ENCODE data around the gene CHERP.
A peak's percentile ranks its signal among the peaks of the same experiment; 100 is the strongest.

CHERP gene

DNA sequence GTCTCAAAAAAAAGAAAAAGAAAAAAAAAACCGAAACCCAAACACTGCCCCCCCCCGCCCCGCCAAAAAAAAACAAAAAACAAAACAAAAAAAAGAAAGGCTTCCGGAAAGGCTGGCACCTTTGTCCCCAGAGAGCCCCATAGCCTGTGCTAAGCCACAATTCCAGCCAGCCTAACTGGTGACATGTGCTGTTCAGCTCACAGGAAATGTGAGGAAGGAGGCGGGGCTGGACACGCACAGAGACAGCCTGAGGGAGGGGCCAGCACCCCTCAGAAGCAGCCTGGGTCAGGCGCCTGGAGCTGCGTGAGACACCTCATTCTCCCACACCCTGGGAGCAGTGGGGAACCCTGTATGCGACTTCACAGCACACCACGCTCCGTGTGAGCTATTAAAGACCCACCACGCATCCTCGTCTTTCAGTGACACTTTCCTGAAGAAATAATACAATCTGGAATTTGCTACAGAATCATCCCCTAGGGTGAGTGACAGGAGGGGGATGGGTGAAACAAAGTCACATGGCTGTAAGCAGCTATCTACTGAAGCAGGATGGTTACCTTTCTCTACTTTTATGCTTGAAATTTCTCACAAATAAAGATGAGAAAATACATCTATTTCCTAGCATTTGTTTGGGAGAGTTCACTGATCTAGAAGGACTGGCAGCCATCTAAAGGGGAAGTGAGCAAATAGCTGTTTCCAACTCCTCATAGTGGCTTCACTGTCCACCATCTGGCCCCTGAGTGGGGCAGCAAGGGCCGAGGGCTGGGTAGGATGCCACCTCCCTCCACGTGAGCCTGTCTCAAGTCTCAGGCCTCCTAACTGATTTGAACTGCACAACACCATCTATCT lies 42.2 kb upstream of the CHERP start:
- Histone ChIP-seq H3K27me3 (ENCODE audit: insufficient read depth, low read length, poor library complexity) (no peaks in the 10 kb centered on the region), H3K23ac (ENCODE audit: low read length) (no peak overlapping the region), H4K5ac (ENCODE audit: low read length) (no peak overlapping the region), H3K79me1 (ENCODE audit: low read length) (peaks cover 61% of the 10 kb centered on the region), H2BK15ac (replicated peaks; ENCODE audit: low read depth) (no peak overlapping the region), H2BK120ac (ENCODE audit: low read depth, low read length) (no peak overlapping the region), H4K8ac (ENCODE audit: low read depth, low read length) (no peak overlapping the region), H3K27ac (ENCODE audit: low read depth, low read length) (peak overlapping the region; percentile 16), H3K36me3 (ENCODE audit: control insufficient read depth, insufficient read depth, low read length) (no peaks in the 10 kb centered on the region), H3K56ac (ENCODE audit: low read length) (peak overlapping the region; percentile 65), H3K18ac (ENCODE audit: low read length) (no peak overlapping the region), H3K4me2 (ENCODE audit: low read length) (peak overlapping the region; percentile 21), H3K4me3 (ENCODE audit: low read length) (no peak overlapping the region), H2AK5ac (ENCODE audit: low read length) (no peak overlapping the region), H3K9ac (ENCODE audit: low read length) (peak overlapping the region; percentile 54), H3K4ac (ENCODE audit: low read depth, low read length) (no peak overlapping the region), H2BK5ac (ENCODE audit: low read length) (no peak overlapping the region), H3K4me1 (ENCODE audit: control insufficient read depth, low read depth, low read length) (peaks cover 21% of the 10 kb centered on the region), H3K79me2 (ENCODE audit: control insufficient read depth, insufficient read depth, low read length) (peaks cover 83% of the 10 kb centered on the region)
- peak; percentile 89 for DNase-seq
- no CpG with 5 or more reads among the region's 15 CpGs for WGBS (ENCODE audit: extremely low coverage, insufficient coverage, low lambda C conversion rate)

DNA sequence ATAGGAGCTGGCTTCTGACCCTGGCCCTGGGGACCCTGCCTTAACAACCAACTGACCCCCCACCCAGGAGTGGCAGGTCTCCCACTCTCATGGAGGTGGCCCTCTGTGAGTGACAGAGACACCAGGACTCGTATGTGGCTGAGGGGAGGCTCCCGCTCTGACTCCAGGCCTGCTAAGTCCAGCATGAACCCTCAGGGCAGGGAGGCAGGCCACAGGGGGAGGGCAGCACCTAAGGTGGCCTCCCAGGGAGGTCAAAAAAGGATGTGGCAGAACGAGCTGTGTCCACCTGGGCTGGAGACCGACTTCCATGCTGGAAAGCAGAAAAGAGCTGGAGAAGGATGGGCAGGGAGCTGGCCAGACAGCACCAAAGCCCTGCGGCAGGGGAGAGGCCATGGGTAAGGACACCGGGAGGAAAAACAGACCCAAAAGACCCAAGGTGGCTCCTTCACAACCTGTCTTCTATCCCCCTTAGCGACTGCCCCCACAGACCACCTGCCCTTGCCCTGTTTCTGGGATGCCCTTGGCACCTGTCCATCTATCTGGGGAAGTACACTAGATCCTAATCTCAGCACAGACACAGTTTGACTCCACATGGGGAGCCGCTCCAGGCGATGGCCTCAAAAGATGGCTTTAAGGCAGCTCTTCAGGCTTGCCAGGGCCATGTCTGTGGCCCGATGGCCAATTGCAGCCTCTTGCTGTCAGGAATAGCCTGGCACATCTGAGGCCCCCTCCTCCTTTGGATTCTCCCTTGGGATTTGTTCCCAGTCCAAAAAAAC lies 40.4 kb upstream of the CHERP start:
- H3K27ac ChIP-seq (ENCODE audit: low read depth, low read length) = no peak overlapping the region
- no peak overlapping the region for H2BK5ac ChIP-seq (ENCODE audit: low read length)
- no peak overlapping the region for H3K56ac ChIP-seq (ENCODE audit: low read length)
- H3K27me3 ChIP-seq (ENCODE audit: insufficient read depth, low read length, poor library complexity) = no peaks in the 10 kb centered on the region
- H3K4me2 ChIP-seq (ENCODE audit: low read length) = no peak overlapping the region
- no peak overlapping the region for H2AK5ac ChIP-seq (ENCODE audit: low read length)
- no peak overlapping the region for H4K5ac ChIP-seq (ENCODE audit: low read length)
- no peak for DNase-seq
- no peak overlapping the region for H3K4me3 ChIP-seq (ENCODE audit: low read length)
- no CpG with 5 or more reads among the region's 10 CpGs for WGBS (ENCODE audit: extremely low coverage, insufficient coverage, low lambda C conversion rate)
- peaks cover 4% of the 10 kb centered on the region for H3K36me3 ChIP-seq (ENCODE audit: control insufficient read depth, insufficient read depth, low read length)
- H3K4ac ChIP-seq (ENCODE audit: low read depth, low read length) = no peak overlapping the region
- H3K79me2 ChIP-seq (ENCODE audit: control insufficient read depth, insufficient read depth, low read length) = peaks cover 80% of the 10 kb centered on the region
- no peak overlapping the region for H2BK15ac ChIP-seq (replicated peaks; ENCODE audit: low read depth)
- peaks cover 15% of the 10 kb centered on the region for H3K4me1 ChIP-seq (ENCODE audit: control insufficient read depth, low read depth, low read length)
- no peak overlapping the region for H4K8ac ChIP-seq (ENCODE audit: low read depth, low read length)
- H3K79me1 ChIP-seq (ENCODE audit: low read length) = peaks cover 61% of the 10 kb centered on the region
- no peak overlapping the region for H3K18ac ChIP-seq (ENCODE audit: low read length)
- no peak overlapping the region for H2BK120ac ChIP-seq (ENCODE audit: low read depth, low read length)
- no peak overlapping the region for H3K9ac ChIP-seq (ENCODE audit: low read length)
- H3K23ac ChIP-seq (ENCODE audit: low read length) = no peak overlapping the region

DNA sequence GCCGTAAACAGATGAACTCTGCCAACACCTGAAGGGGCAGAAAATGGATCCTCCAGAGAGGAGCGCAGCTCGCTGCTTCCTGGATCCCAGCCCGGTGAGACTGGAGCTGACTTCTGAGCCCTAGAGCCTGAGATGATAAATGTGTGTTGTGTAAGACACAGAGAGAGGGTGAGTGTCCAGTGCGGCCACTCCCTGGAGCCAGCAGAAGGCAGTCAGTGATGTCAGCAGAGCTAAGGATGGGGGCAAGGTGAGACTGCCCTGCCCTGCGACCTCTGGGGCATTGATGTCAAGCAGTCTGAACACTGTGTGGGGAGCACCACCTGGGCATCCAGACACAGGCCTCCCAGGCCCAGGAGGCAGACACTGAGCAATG lies 39.7 kb upstream of the CHERP start:
- Histone ChIP-seq H3K27ac (ENCODE audit: low read depth, low read length) (no peak overlapping the region), H3K4me1 (ENCODE audit: control insufficient read depth, low read depth, low read length) (peaks cover 8% of the 10 kb centered on the region)

DNA sequence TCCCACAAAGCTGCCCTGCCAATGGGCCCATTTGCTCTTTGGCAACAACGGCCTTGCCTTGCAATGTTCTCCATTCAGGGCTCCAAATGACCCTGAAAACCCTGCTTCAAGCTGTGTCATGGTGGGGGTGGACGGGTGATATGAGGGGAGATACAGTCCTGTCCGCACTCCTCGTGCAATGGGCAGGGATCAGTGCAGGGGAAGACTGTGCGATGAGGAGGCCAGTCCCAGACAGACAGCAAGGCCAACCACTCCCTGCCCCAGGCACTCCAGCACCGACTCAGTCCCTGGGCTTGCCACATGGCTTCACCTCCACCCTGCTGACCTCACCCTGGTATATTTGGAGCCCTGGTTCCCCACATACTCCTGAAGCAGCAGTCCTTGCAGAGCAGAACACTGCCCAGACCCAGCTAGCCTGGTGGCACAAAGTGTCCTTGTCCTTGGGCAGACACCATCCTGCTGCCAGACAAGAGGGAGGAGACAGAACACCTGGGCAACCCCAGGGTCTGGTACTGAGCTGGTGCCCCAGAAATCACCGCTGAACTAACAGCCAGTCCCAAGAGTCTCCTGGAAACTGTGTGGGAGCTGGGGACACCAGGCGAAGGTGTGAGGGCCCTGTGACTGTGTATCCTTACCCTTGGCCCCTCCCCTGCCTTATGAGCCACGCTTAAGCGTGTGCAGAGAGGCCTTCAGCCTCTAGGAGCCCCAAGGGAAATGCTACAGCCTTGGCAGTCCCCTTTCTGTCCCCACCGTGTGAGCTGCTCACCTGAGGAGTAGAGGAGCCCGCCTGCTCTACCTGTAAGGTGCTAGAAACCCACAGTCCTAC lies 39.1 kb upstream of the CHERP start:
- H4K8ac ChIP-seq (ENCODE audit: low read depth, low read length) = no peak overlapping the region
- no peak overlapping the region for H3K4ac ChIP-seq (ENCODE audit: low read depth, low read length)
- H4K5ac ChIP-seq (ENCODE audit: low read length) = no peak overlapping the region
- DNase-seq = no peak
- H3K4me3 ChIP-seq (ENCODE audit: low read length) = no peak overlapping the region
- H3K4me1 ChIP-seq (ENCODE audit: control insufficient read depth, low read depth, low read length) = peaks cover 7% of the 10 kb centered on the region
- no peak overlapping the region for H2BK5ac ChIP-seq (ENCODE audit: low read length)
- H3K27ac ChIP-seq (ENCODE audit: low read depth, low read length) = no peak overlapping the region
- WGBS (ENCODE audit: extremely low coverage, insufficient coverage, low lambda C conversion rate) = no CpG with 5 or more reads among the region's 12 CpGs
- H3K9ac ChIP-seq (ENCODE audit: low read length) = no peak overlapping the region
- no peak overlapping the region for H3K18ac ChIP-seq (ENCODE audit: low read length)
- H3K79me2 ChIP-seq (ENCODE audit: control insufficient read depth, insufficient read depth, low read length) = peaks cover 68% of the 10 kb centered on the region
- no peak overlapping the region for H3K4me2 ChIP-seq (ENCODE audit: low read length)
- no peak overlapping the region for H2BK15ac ChIP-seq (replicated peaks; ENCODE audit: low read depth)
- no peaks in the 10 kb centered on the region for H3K27me3 ChIP-seq (ENCODE audit: insufficient read depth, low read length, poor library complexity)
- H3K56ac ChIP-seq (ENCODE audit: low read length) = no peak overlapping the region
- peaks cover 51% of the 10 kb centered on the region for H3K79me1 ChIP-seq (ENCODE audit: low read length)
- H2BK120ac ChIP-seq (ENCODE audit: low read depth, low read length) = no peak overlapping the region
- H3K23ac ChIP-seq (ENCODE audit: low read length) = no peak overlapping the region
- H3K36me3 ChIP-seq (ENCODE audit: control insufficient read depth, insufficient read depth, low read length) = peaks cover 4% of the 10 kb centered on the region
- H2AK5ac ChIP-seq (ENCODE audit: low read length) = no peak overlapping the region

More for the DNA sequence above, 39.7 kb upstream of the CHERP start:
- Histone ChIP-seq H3K79me1 (ENCODE audit: low read length) (peaks cover 55% of the 10 kb centered on the region), H3K23ac (ENCODE audit: low read length) (no peak overlapping the region), H3K36me3 (ENCODE audit: control insufficient read depth, insufficient read depth, low read length) (peaks cover 4% of the 10 kb centered on the region), H3K4ac (ENCODE audit: low read depth, low read length) (no peak overlapping the region), H3K4me2 (ENCODE audit: low read length) (no peak overlapping the region), H3K18ac (ENCODE audit: low read length) (no peak overlapping the region), H4K5ac (ENCODE audit: low read length) (no peak overlapping the region), H3K79me2 (ENCODE audit: control insufficient read depth, insufficient read depth, low read length) (peaks cover 73% of the 10 kb centered on the region), H3K4me3 (ENCODE audit: low read length) (no peak overlapping the region), H2BK15ac (replicated peaks; ENCODE audit: low read depth) (no peak overlapping the region), H2BK5ac (ENCODE audit: low read length) (no peak overlapping the region), H3K9ac (ENCODE audit: low read length) (no peak overlapping the region), H2BK120ac (ENCODE audit: low read depth, low read length) (no peak overlapping the region), H2AK5ac (ENCODE audit: low read length) (no peak overlapping the region), H3K27me3 (ENCODE audit: insufficient read depth, low read length, poor library complexity) (no peaks in the 10 kb centered on the region), H3K56ac (ENCODE audit: low read length) (no peak overlapping the region), H4K8ac (ENCODE audit: low read depth, low read length) (no peak overlapping the region)
- DNase-seq = no peak
- no CpG with 5 or more reads among the region's 6 CpGs for WGBS (ENCODE audit: extremely low coverage, insufficient coverage, low lambda C conversion rate)

DNA sequence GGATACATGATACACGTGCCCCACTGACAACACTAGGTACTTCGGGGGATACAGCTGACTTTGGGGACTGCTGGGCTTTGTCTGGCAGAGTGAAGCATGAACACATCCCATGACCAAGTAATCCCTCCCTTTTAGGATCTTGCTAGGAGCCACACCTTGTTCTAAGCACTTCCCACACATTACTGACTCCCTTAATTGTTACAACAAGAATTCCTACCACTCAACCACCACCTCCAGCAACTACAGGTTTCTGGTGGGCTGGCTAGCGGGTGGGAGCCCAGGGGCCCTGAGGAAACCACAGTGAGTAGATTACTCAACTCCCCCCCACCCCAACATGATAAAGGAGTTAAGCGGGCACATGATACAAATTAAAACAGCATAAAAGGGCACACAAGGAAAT lies 37.1 kb upstream of the CHERP start:
- WGBS (ENCODE audit: extremely low coverage, insufficient coverage, low lambda C conversion rate) = no CpG with 5 or more reads among the region's 4 CpGs
- no peak overlapping the region for H2BK5ac ChIP-seq (ENCODE audit: low read length)
- peaks cover 4% of the 10 kb centered on the region for H3K36me3 ChIP-seq (ENCODE audit: control insufficient read depth, insufficient read depth, low read length)

More for the DNA sequence above, 37.1 kb upstream of the CHERP start:
- Histone ChIP-seq H3K79me2 (ENCODE audit: control insufficient read depth, insufficient read depth, low read length) (peaks cover 60% of the 10 kb centered on the region), H3K4me3 (ENCODE audit: low read length) (no peak overlapping the region), H2BK120ac (ENCODE audit: low read depth, low read length) (no peak overlapping the region), H4K8ac (ENCODE audit: low read depth, low read length) (no peak overlapping the region), H3K27me3 (ENCODE audit: insufficient read depth, low read length, poor library complexity) (no peaks in the 10 kb centered on the region), H2AK5ac (ENCODE audit: low read length) (no peak overlapping the region), H3K4me1 (ENCODE audit: control insufficient read depth, low read depth, low read length) (peaks cover 1% of the 10 kb centered on the region), H3K56ac (ENCODE audit: low read length) (no peak overlapping the region), H3K9ac (ENCODE audit: low read length) (no peak overlapping the region), H3K4ac (ENCODE audit: low read depth, low read length) (no peak overlapping the region), H3K18ac (ENCODE audit: low read length) (no peak overlapping the region), H3K27ac (ENCODE audit: low read depth, low read length) (no peak overlapping the region), H4K5ac (ENCODE audit: low read length) (no peak overlapping the region), H3K79me1 (ENCODE audit: low read length) (peaks cover 48% of the 10 kb centered on the region), H2BK15ac (replicated peaks; ENCODE audit: low read depth) (no peak overlapping the region), H3K4me2 (ENCODE audit: low read length) (no peak overlapping the region), H3K23ac (ENCODE audit: low read length) (no peak overlapping the region)
- no peak for DNase-seq

All from mesendoderm (in vitro differentiated cells).